Measurements from ENCODE around the gene TIFAB.
A peak's percentile ranks its signal among the peaks of the same experiment; 100 is the strongest.

Gene TIFAB

DNA sequence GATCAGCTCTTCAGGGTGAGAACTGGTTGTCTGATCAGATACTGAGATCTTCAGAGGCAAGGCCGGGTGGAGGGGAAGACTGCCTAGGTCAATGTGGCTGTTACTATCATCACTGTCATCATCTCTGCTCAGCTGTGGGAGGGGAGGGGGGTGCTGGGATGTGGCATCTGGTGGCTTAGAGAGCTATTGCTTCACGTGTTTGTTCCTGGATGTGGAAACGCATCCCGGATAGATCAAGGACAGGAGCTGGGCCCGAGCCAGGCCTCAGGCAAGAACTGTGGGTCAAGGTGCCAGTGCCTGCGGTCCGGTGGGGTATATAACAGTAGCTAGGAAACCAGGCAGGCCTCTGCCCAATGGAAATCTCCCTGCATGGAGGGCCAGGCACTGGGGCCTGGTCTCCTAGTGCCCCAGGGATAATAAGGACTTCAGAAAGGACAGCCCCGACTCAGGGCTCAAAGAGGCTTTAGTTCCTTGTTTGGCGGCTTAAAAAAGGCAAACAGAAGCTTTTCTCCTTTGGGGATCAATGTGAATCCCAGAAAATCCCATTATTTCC, 30.3 kb upstream of the TIFAB start:
- peak; percentile 82 for DNase-seq (ENCODE audit: low spot score)

DNA sequence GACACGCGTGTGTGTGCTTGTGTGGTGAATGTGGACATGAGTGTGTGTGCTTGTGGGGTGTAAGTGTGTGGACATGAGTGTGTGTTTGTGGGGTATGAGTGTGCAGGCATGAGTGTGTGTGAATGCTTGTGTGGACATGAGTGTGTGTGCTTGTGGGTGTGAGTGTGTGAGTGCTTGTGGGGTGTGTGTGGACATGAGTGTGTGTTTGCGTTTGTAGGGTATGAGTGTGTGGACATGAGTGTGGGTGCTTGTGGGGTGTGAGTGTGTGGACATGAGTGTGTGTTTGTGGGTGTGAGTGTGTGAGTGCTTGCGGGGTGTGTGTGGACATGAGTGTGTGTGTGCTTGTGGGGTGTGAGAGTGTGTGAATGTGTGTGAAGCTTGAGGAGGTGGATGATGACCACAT, 29.8 kb upstream of the TIFAB start:
- no peak for DNase-seq (ENCODE audit: low spot score)

DNA sequence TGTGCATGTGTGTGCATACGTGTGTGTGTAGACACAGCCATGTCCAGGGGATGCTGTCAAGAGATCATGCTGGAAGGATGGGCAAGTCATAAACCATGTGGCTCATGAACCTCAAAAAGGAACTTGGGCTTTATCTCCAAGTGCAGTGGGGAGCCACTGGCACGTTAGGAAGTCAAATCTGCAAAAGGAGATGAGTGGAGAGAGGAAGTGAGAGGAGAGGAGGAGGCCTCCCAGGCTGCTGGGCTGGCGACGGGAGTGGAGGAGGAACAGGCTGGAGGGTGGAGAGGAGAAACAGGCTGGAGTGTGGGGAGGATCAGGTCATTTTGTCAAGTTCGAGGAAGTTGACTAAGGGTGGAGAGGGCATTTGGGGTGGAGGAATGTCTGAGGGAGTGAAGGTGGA, 29.2 kb upstream of the TIFAB start:
- no peak for DNase-seq (ENCODE audit: low spot score)

DNA sequence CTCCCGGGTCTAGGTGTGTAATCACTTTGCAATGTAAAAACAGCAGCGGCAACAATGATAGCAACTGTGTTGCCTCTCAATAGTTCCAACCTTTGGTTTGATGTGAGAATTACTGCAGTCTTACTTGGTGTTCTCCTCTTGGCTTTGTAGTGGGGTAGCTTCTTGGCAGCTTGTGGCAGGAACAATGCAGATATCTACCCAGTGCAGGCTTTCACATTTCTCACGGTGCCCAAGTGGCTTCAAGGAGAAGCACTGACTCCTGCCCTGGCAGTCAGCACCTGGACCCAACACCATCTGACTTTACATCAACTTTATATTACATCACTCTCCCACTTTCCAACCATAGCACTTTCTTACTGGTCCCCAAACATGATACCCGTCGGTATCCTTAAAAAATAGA, 28.4 kb upstream of the TIFAB start:
- no peak for DNase-seq (ENCODE audit: low spot score)

DNA sequence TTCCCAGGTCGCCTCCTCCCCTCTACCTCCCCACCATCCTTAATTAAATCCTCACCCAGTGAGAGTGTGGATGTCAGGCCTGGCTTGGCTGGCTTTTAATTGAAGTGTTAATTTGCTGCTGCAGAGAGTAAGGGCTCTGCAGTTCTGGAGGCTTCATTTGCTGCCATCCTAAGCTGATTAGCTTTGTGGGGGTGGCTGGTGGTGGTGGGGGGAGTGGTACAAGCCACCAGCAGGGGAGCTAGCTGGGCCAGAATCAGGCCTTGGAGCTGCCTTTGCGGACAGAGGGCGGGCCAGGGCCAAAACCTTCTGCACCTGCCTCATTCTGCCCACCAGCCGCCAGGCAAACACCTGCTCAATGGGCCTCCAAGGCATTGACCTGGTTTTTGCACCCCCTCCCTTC, 26.8 kb upstream of the TIFAB start:
- no peak for DNase-seq (ENCODE audit: low spot score)

DNA sequence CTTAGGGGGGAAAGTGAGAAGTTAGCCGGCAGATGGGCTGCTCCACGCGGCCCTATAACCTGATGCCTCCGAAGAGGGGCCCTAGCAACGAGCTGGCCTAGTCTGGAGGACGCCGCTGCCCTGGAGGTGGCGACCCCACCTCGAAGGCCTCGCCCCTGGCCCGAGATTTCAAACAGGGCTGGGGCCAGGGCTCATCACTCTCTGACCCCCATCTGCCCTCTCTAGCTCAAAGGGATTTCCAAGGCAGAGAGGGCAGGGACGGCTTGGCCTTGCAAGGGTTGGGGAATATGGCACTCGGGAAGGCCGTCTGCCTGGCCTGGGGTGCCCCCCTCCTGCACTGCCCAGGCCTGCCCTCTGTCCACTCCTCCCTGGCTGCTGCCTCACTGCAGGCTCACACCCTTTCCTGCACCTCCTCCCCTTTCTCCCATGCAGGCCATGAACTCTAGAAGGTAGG, 25.5 kb upstream of the TIFAB start:
- DNase-seq (ENCODE audit: low spot score) = peak; percentile 29

DNA sequence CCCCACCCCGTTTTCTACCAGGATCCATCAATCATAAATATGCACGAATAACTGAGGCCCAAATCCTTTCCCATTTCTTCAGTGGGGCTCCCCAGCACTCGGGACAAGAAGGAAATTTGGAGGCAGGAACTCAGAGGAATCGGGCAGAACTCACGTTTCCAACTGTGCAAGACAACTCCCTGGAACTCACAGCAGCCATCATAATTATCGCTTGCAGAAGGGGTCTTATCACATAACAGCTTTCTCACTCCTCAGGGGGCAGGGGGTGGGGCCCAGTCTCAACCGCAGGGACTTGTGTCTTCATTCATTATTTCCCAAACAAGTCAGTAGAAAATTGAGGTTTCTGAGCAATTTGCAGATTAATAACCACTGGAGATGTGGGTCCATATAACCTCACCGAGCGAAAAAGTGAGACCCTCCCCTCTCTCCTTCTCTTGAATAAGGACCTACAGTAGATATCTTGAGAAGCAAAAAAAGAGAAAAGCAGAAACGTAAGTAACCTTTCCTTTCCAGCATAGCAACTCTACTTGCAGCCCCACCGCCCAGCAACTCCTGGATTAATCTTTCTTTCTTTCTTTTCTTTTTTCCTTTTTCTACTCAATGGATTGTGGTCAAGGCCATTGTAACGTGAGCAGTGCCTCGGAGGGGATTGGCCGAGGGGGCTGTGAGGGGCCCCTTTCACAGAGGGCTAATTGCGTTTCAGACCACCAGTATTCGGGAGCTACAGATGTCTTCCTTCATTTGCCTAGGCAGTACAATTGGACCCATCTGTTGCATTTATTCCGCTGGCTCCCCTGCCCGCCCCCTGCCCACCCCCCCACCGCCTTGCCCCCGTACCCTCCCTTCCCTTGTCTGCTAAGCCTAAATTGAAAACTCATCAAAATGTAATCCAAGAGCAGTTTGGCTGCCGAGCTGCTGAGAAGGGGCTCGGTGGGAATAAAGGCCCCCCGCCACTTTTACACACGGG, 24.7 kb upstream of the TIFAB start:
- DNase-seq (ENCODE audit: low spot score) = peak; percentile 50

DNA sequence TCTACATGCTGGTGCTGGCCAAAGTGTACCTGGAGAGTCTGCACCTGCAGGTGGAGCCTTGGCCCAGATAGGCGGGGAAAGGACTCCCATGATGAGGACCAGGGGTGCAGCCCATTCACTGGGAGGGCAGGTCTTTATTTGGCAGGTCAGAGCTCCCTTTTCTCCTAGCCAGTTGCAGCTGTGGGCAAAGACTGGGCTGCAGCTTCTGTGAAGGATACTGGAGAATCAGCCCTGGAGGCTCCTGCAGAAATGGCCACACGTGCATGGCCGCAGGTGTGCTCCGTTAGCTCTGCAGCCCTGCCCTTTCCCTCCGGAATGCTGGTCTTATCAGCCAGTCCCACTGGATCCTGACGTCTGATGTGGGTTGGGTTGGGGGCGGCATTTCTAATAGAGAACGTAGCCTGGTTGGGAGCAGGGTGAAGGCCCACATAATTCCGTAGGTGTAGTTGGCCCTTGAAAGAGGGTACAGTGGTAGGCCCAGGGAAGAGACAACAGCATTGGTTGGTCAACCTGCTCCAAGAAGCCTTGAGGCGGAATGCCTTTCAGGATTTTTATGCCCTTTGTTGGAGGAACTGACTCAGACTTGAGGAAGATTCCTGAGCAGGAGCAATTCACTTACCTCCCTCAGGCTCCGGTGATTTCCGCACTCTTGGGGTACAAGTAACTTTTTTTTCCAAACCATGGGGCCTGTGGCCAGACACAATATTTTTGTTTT, 22.0 kb upstream of the TIFAB start:
- no peak for DNase-seq (ENCODE audit: low spot score)

DNA sequence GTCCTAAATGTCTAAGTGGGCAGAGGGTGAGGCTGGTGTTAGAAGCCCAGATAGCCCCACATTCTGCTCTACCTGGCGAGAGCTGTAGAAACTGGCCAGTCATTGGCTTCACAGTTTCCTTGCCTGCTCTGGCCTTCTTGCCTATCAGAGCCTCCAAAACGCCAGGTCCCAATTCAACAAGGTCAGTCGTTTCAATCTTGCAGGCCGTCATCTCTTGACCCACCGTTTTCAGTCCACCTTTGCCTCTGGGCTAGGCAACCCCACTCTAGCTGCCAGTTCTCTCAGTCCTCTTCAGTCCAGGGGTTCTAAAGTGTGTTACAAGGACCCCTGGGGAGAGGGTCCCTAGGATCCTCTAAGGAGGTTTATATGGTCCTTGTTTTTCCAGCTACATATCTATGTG, 20.0 kb upstream of the TIFAB start:
- no peak for DNase-seq (ENCODE audit: low spot score)

DNA sequence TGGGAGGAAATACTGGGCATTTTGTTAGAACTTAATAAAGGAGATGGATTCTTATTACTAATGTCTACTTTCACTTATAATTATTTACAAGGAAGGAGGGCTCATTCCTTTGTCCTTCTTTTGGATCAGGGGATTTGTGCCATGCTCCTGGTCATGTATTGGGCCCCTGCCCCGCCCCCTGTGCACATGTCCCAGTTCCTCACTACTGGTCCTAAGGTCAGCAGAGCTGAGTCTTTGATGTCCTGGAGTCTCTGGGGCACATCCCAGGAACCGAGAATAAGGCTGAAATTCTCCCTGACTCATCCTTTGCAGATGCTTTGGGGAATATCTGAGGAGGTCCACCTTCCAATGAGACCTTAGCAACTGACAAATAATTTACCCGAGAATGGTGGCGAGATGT, 19.6 kb upstream of the TIFAB start:
- no peak for DNase-seq (ENCODE audit: low spot score)

DNA sequence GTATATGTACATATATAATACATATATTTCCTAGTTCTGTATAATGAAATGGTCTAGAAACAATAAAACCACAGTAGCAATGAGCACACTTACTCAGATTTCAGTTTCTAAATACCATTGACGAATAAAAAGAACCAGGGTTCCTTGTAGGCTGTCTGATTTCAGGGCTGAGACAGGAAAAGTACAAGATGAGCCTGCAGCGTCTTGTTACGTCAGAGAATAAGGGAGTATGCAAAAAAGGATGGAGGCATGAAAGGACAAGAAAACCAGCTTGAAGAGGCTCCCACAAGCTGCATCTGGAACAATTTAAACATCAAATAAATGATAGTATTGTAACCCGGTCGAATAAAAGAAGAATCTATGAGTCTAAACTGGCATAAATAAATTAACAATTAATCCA, 17.8 kb upstream of the TIFAB start:
- DNase-seq (ENCODE audit: low spot score) = no peak

DNA sequence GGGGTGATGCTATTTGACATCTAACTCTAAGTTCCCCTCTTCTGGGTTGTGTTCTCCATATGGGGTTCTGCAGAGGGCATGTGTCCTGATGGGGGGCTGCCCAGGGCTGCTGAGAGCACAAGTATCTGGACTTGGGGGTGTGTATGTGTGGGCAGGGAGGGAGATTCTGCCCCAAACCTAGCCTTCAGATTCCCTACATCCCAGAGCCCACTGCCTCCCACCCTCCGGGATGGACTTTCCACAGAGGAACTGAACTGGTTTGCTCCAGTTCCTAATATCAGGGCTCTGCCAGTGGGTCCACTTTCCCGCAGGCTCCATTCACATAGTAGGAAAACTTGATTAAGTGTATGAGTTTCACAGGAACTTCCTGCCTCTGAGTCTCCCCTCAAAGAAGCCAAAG, 16.4 kb upstream of the TIFAB start:
- DNase-seq (ENCODE audit: low spot score) = no peak

DNA sequence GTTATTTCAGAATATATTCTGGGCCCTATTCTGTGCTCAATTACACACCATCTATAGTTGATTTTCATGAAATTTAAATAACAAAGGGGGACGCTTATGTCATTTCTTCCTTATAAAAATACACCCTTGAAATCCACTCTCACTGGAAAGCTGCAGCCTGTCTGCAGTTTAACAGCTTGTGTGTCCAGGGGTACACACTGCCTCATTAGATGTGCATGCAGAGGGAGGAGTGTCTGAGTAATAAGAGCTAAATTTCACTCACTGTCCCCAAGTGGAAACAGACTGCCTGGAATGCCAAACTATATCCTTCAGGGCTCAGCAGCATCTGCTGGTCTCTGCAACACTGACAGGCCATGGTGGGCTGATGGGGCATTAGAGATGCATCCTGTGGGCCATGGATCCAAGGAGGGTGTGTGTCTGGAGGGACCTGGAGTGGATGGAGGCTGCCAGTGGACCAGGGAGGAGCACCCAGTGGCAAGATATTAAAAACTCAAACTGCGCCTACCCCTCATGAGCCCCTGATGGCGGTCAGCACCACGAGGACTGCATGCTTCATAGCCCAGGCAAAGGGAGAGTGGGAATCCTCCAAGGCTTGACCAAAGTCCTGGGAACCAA, 15.8 kb upstream of the TIFAB start:
- no peak for DNase-seq (ENCODE audit: low spot score)

DNA sequence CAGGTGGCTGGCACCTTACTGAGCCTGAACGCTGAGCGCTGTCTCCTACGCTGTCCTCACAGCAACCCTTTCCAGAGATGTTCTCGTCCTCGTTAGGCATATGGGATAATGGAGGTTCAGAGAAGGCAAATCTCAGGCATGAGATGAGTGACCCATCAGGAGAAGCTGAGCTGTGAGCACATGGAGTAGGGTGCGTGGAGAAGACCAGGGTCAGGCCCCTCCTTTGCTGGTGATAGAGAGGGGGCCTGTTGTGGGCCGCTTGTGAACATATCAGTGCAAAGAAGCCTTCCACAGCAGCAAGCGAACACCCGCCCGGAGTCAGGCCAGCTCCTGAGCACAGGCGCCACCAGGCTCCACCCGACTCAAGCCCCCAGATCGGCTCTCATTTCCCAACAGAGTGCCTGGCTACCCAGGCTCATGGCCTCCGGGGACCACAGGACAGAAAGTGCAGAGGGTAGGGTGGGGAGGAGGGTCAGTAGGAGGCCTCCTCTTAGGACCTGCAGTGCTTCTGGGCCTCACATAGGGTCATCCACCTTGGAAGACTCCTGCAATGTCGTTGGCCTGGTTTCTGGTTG, 15.0 kb upstream of the TIFAB start:
- no peak for DNase-seq (ENCODE audit: low spot score)

DNA sequence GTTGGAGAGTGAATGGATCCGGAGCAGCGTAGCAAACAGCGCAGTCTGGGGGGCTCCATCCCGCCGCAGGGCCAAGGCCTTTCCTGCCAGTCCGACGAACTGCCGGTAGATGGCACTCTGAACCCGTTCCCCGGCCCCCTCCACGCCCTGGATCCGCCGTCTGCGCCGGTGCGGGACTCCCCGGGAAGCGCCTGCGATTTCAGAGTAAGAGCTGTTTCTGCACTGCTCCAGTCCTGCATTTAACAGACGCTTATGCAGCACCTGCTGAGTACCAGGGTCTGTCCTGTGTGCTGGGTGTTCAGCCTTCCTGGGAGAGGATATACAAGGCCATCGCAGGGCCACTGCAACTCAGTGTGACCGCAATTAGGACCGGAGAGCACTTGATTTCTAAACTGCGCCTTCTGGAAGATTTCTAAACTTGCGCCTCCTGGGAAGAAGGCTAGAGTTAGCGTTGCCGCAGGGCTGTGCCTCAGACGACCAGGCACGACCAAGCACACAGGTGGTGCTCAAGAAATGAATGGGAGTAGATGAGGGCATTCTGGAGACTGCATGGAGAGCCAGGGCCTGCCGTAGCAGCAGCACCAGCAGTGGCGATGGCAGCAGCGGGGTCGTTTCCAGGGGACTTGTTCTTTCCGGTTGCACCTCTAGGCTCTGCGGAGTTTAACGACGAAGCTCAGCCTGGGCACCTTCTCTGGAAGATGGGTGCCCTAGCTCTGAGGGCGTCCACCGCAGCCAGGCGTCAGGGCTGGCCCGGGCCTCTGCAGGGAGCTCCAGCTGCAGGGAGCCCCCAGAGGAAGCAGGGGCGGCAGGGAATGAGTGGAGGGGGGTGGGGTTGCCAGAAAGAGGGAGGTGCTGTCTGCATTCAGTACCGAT, 14.3 kb upstream of the TIFAB start:
- DNase-seq (ENCODE audit: low spot score) = peak; percentile 76

DNA sequence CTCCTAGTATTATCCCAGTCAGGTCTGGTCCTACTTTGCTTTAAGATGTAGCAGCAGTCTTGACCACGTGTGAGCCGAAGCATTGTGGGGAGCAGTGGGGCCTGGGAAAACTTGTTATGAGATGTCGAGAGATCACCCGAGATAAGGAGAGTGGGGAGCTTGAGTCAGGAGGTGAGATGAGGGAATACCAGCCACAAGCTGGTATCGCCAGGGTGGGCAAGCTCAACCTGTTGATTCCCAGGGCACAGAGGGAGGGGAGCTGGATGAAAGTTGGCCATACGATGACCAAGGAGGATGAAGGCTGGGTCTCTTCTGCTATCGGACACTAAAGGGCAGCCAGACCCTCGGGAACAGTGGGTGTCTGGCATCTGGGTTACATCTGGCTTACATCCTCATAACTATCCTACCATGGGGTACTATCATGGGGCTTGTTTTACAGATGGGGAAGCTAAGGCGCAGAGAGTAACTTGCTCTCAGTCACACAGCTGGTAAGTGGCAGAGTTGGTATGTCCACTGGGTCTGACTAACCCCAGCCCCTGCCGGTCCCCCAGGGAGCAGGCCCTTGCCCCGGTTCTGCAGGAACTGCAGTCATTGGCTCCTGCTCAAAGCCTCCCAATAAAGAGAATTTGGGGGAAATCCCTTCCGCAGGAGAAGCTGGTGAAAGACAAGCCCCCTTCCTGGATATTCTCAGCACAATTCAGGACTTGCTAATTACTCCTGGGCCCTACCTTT, 13.4 kb upstream of the TIFAB start:
- no peak for DNase-seq (ENCODE audit: low spot score)

DNA sequence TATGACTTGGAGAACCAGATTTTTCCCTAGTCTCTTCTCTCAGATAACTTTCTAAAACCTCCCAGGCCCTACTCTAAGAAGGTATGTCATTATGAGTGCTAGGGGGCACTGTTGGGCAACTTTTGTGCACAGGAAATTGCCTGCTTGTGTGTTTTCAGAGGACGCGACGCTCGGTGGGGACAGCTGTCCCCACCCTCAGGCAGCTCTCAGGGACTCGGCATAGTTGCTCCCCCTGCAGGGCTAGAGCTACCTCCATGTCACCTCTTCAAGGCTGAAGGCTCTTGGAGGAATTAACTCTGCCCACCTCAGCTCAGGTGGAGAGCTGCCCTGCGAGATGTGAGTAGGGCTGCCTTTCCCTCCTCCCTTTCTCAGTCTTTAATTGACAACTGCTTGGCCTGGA, 10.2 kb upstream of the TIFAB start:
- peak; percentile 87 for DNase-seq (ENCODE audit: low spot score)

DNA sequence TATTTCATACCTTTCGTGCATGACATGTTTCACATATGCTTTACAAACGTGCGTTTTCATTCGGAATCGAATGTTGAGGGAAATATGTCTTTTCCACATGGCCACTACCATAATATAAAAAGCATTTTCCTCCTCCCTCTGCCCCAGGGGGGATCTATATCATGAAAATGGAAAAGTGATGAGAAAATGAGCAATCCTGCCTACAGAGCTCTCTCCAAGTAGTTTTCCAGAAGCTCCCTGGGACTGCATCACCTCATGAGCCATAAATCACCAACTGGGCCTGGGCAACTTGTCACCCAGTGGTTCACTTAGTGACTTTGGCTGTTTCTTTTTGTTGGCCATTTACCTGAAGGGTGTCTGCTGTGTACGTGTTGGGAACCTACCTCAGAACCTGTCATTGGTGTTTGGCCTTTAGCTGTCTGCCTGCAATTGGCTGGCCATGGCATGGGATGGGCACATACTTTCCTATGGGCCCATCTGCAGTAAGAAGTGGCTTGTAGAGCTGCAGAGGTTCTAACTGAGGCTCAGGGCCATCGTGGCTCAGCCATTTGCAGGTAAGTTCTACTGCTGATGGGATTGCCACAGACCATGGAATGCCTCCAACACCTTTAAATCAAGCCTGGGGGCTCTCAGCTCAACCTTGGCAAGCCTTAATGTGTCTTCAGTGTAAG, 9.5 kb upstream of the TIFAB start:
- DNase-seq (ENCODE audit: low spot score) = no peak

DNA sequence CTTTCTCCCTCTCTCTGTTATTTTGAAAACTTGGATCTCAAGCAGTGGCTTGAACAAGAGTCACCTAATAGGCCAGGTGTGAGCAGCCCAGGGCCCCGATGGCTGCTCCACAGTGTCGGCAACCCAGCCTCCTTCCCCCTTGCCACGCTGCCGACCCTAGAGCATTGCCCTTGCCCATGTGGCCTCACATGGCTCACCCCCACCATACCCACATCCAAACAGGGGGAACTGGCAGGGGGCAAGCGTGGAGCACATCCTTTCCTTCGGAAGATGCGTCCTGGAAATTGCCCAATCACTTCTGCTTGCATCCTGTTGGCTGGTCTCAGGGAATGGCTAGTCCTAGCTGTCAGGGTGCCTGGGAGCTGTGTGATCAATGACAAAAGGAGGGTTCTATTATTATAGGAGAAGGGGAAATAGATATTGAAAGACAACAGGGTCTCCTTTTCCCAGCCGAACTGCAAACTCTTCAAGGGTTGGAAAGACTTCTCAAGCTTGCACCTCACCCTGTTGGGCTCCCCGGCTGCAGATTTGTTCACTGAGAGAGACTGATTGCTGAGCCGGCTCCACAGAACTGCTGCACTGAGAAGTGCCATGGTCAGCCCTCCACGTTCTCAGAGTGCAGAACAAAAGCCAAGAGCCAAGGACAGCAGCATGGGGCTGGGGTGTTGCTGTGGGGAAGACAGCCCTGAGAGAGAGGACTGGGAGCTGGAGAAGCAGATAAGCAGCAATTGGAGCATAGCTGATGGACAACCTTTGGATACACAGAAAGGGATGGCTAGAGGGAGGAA, 8.3 kb upstream of the TIFAB start:
- DNase-seq (ENCODE audit: low spot score) = no peak

Measured in SK-N-DZ (cell line).